GM11168 (cell line): ENCODE measurements around the gene FAM184A.

Experiments
- in situ Hi-C: fragments of 300-500 bp; cut with MboI; formaldehyde crosslinking; loops from one replicate; pipeline ENCODE4 v1.12.0; 2022; ENCODE audit warnings: low sequenced_read_pairs; ENCODE audit not compliant: unreplicated experiment

The FAM184A gene

GRCh38 chr6:119065382-119065781 lies 13.1 kb downstream of the FAM184A start:
- in situ Hi-C loops = no loop called here

- in situ Hi-C loops = no loop called here
Observed at GRCh38 chr6:119063491-119063890, 15.0 kb downstream of the FAM184A start.

- in situ Hi-C loops = no loop called here
Observed at GRCh38 chr6:119061215-119061614, 17.2 kb downstream of the FAM184A start.

- in situ Hi-C loops = no loop called here
Observed at GRCh38 chr6:119060255-119060907, 18.1 kb downstream of the FAM184A start.

- in situ Hi-C loops = no loop called here
Observed at GRCh38 chr6:119055069-119055468, 23.4 kb downstream of the FAM184A start.

GRCh38 chr6:119052987-119053386 lies 25.5 kb downstream of the FAM184A start:
- in situ Hi-C loops = no loop called here

GRCh38 chr6:119052292-119052889 lies 26.1 kb downstream of the FAM184A start:
- in situ Hi-C loops = no loop called here

- in situ Hi-C loops = no loop called here
Observed at GRCh38 chr6:119044255-119044654, 34.2 kb downstream of the FAM184A start.

GRCh38 chr6:119043783-119044182 lies 34.7 kb downstream of the FAM184A start:
- in situ Hi-C loops = no loop called here

GRCh38 chr6:119043265-119043664 lies 35.2 kb downstream of the FAM184A start:
- in situ Hi-C loops = no loop called here

GRCh38 chr6:119040636-119041035 lies 37.8 kb downstream of the FAM184A start:
- in situ Hi-C loops = no loop called here

- in situ Hi-C loops = no loop called here
Observed at GRCh38 chr6:119040229-119040628, 38.2 kb downstream of the FAM184A start.

GRCh38 chr6:119037941-119038623 lies 40.4 kb downstream of the FAM184A start:
- in situ Hi-C loops = no loop called here

GRCh38 chr6:119037264-119037663 lies 41.2 kb downstream of the FAM184A start:
- in situ Hi-C loops = no loop called here

GRCh38 chr6:119036081-119036480 lies 42.4 kb downstream of the FAM184A start:
- in situ Hi-C loops = no loop called here

- in situ Hi-C loops = no loop called here
Observed at GRCh38 chr6:119035459-119035858, 43.0 kb downstream of the FAM184A start.

- in situ Hi-C loops = no loop called here
Observed at GRCh38 chr6:119034827-119035458, 43.5 kb downstream of the FAM184A start.

GRCh38 chr6:119032428-119032827 lies 46.0 kb downstream of the FAM184A start:
- in situ Hi-C loops = no loop called here

GRCh38 chr6:119030759-119031158 lies 47.7 kb downstream of the FAM184A start:
- in situ Hi-C loops = no loop called here

- in situ Hi-C loops = no loop called here
Observed at GRCh38 chr6:119028091-119028490, 50.4 kb downstream of the FAM184A start.

GRCh38 chr6:119027465-119027864 lies 51.0 kb downstream of the FAM184A start:
- in situ Hi-C loops = no loop called here
